ENCODE measurements around the gene PDE6B.
"Not testable (repeated sequence)": the region's sequence is repeated elsewhere in the genome, so short reads cannot be mapped to it uniquely, and the experiment has no call there.

Gene PDE6B

GRCh38 chr4:624705-625590 lies at the start of gene PDE6B:
TSS of gene PDE6B (plus strand) at chr4:625573. CDS start at chr4:625627, 54 bp downstream.
- DNase-seq (ENCODE audit: low spot score) = no peak

GRCh38 chr4:576245-576821 lies 49.0 kb upstream of the PDE6B start, which contains the start of gene TMEM271:
TSS of gene TMEM271 (minus strand) at chr4:576295. CDS start at chr4:576062, 233 bp downstream.
- no peak for DNase-seq (ENCODE audit: low spot score)

- DNase-seq (ENCODE audit: low spot score) = no peak
These were observed 48.3 kb upstream of the PDE6B start for GRCh38 chr4:576991-577498.

DNA sequence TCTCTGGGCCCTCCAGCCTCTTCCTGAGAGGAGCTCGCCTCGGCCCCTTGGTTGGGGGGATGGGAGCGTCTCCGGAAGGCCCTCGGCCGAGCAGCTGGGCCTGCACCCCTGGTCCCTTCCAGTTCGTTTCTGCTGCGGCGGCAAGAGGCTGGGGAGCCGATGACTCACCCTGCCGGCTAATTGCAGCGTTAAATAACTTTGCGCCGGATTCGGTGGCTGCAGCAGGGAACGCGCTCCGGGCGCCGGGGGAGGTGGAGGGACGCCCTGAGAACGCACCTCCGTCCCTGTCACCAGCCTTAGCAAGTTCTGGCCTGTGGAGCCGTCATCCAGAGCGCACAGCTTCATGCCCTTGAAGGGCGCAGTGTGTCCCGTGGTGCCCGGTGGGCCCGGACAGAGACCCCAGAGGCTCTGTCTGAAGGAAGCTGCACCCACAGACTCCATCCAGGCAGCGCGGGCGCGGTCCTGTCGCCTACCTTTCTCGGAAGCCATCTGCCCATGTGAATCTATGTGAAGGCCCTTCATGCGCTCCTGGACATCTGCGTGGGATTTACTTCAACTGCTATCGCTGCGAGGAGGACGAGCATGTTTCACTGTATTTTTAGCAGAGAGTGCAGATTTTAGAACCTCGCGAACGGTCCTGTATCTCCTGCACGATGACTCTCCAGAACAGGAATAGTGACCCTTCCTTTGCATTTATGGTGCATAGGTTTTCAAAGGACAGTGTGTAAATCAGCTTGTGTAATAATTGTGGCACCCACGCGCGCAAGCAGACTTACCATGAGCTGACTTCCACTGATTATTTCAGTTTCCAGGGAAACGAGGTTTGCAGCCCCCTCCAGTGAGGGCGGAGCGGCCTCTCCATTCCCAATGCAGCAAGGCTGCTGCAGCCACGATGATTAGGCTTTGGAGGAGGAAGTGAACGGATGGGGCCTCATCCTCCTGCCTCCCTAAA lies 47.6 kb upstream of the PDE6B start:
- DNase-seq (ENCODE audit: low spot score) = no peak

DNA sequence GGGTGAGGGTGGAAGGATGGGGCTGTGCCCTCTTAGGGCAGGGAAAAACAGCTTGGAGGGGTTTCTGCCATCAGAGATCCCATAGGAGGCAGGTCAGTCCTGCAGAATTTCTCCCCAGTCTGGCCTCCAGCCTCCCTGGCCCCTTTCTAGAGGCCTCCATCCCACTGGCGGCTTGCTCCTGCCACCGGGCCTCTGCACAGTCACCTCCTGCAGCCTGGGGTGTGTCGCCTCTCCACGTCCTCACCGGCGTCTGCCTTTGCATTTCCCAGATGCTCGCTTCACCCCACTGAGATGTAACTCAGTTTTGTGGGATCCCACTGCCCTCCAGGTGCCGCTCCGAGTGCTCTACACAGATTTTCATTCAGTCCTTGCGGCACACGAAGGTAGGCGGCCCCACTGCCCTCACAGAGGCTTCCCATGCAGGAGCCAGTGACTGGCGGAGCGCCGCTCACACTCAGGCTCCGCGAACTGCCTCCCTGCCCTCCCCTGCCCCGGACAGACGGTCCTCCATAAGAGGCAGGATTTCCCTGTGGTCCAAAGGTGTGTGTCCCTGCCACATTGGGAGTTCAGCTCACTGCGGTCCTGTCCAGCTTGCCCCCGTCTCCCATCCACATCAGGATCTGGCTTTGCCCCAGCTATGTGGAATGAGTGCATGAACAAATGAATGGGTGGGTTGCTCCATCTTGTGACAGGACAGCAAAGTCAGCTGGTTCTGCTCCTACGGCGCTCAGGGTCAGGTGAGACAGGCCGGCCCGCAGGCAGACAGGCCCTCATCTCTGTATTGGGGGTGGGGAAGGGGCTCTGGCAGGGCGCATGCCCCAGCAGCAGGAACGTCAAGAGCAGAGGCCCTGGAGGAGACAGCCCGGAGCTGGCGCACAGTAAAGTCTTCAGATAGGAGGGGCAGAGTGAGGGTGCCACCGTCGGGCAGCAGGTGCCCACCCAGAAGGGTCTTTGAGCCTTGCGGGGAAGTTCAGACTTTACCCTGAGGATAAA lies 46.6 kb upstream of the PDE6B start:
- DNase-seq (ENCODE audit: low spot score) = no peak

- DNase-seq (ENCODE audit: low spot score) = no peak
These were observed 45.7 kb upstream of the PDE6B start for GRCh38 chr4:579543-580175.

DNA sequence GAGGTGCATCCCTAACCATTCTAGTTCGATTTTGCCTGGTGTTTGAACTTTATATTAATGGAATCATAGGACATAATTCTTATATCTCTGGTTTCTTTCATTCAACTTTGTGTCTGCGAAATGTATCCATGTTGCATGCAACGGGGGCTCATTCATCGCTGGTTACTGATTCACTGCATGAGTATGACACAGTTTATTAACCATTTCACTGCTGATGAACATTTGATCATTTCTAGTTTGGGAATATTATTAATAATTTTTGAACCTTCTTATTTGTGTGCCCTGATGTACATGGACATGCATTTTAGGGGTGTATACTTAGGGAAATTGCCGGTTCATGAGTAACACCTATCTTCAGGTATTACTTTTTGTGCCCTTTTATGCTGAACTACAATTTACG lies 44.2 kb upstream of the PDE6B start:
- no peak for DNase-seq (ENCODE audit: low spot score)

- peak; percentile 43 for DNase-seq (ENCODE audit: low spot score)
These were observed 43.5 kb upstream of the PDE6B start for GRCh38 chr4:581753-582361.

DNA sequence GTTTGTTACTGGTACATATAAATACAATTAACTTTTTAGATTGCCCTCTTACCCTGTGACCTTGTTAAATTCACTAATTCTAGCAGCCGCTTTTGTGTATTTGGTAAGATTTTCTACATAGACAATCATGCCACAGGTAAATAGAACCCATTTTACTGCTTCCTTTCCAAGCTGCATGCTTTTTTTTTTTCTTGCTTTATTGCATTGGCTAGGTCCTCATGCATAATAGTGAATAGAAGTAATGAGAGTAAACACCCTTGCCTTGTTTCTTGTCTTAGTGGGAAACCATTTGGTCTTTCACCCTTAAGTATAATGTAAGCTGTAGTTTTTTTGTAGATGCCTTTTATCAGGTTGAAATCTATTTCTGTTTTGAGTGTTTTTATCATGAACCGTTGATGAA lies 41.6 kb upstream of the PDE6B start:
- DNase-seq (ENCODE audit: low spot score) = no peak

GRCh38 chr4:587671-588350 lies 37.6 kb upstream of the PDE6B start:
- no peak for DNase-seq (ENCODE audit: low spot score)

GRCh38 chr4:588351-588849 lies 37.0 kb upstream of the PDE6B start:
- DNase-seq (ENCODE audit: low spot score) = no peak

- no peak for DNase-seq (ENCODE audit: low spot score)
These were observed 36.0 kb upstream of the PDE6B start for GRCh38 chr4:589219-589963.

DNA sequence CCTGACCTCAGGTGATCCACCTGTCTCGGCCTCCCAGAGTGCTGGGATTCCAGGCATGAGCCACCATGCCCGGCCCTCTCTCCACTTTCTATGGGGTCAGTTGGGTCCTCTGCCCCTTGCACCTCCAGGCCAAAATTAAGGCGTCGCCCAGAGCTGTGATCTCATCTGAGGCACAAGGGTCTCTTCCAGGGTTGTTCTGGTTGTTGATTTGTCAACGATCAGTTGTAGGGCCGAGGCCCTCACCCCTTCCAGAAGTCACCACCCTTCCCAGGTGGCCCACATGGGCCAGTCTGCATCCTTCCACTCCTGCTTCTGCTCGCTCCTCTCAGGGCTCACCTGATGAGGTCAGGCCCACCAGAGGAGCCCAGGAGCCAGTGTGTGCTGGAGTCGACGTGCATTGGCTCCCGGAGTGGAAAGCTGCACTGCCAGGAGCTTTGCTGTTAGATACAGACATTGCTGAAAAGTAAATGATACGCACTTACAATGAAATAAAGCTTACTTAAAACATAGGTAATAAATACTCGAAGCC lies 35.0 kb upstream of the PDE6B start:
- no peak for DNase-seq (ENCODE audit: low spot score)

DNA sequence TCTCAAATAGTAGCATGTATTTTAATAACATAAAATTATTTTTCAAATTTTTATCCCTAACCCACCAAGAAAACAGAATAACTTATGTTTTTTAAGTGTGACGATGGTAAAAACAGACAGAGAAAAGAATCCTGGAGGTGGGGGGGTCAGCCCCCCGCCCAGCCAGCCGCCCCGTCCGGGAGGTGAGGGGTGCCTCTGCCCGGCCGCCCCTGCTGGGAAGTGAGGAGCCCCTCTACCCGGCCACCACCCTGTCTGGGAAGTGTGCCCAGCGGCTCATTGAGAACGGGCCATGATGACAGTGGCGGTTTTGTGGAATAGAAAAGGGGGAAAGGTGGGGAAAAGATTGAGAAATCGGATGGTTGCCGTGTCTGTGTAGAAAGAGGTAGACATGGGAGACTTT lies 33.2 kb upstream of the PDE6B start:
- DNase-seq (ENCODE audit: low spot score) = not testable (repeated sequence)

DNA sequence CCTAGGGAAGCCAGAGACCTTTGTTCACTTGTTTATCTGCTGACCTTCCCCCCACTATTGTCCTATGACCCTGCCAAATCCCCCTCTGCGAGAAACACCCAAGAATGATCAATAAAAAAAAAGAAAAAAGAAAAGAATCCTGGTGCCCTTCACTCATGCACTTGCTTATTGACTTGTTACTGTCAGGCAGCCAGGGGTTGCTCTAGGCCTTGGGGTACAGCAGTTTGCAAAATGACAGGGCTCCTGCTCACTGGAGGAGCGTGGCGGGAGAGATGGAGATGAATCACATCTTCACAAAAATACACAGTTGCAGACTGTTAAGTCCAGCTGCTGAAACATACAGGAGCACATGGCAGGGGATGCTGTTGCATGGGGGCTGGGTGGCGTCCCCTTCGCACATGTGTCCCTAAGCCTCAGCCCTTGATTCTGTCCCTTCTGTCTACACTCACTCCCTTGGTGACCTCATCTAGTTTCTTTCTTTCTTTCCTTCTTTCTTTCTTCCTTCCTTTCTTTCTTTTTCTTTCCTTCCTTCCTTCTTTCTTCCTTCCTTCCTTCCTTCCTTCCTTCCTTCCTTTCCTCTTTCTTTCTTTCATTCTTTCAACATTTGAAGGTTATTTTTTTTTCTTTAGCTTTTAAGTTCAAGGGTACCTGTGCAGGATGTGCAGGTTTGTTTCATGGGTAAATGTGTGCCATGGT lies 32.4 kb upstream of the PDE6B start:
- DNase-seq (ENCODE audit: low spot score) = no peak

GRCh38 chr4:598925-599324 lies 26.4 kb upstream of the PDE6B start:
- DNase-seq (ENCODE audit: low spot score) = no peak

GRCh38 chr4:600166-600565 lies 25.2 kb upstream of the PDE6B start:
- DNase-seq (ENCODE audit: low spot score) = no peak
